Panc1 (cell line): ENCODE measurements around the gene LRRC59. TPM values are rescaled to one million over a fixed set of nuclear protein-coding genes. Genes with fewer than 3 reads are reported as not detected.

Experiments
- ATAC-seq: fragments of 200-7000 bp; cut with Tn5 transposase; 2 replicates; pipeline ENCODE4 v1.9.1; 2020; ENCODE audit warnings: mild to moderate bottlenecking, moderate library complexity
- BruUV-seq: library from RNA; stranded (reverse); fragments of 400-500 nt; replicated peaks from 2 replicates; lab custom pipeline; 2021; lab: Mats Ljungman, UMichigan
- CTCF ChIA-PET: fragments of 300-600 bp; sonication (Branson Sonifier 250); formaldehyde crosslinking; loops from one replicate; lab custom pipeline; 2022; ENCODE audit warnings: antibody characterized with exemption; lab: Charles Lee
- POLR2A ChIA-PET: fragments of 300-600 bp; sonication (Branson Sonifier 250); formaldehyde crosslinking; loops from one replicate; lab custom pipeline; 2022; ENCODE audit warnings: antibody characterized with exemption; lab: Charles Lee
- DNase-seq: peaks from one replicate; pipeline ENCODE4 v3.0.0-alpha.2; 2010; ENCODE audit warnings: low read depth, low spot score
- H3K27ac ChIP-seq: 2 replicates; pipeline ENCODE4 v1.5.1; 2011; ENCODE audit warnings: mild to moderate bottlenecking, low read length, inconsistent platforms
- H3K27me3 ChIP-seq: fragments of 200-500 bp; sonication (Bioruptor generic); 2 replicates; pipeline ENCODE4 v1.6.0; 2014; ENCODE audit warnings: low read length, inconsistent platforms; ENCODE audit not compliant: control insufficient read depth, insufficient read depth
- H3K36me3 ChIP-seq: fragments of 200-500 bp; sonication (Bioruptor generic); 2 replicates; pipeline ENCODE4 v1.5.1; 2014; ENCODE audit warnings: inconsistent platforms, mild to moderate bottlenecking, low read length, moderate library complexity; ENCODE audit not compliant: control insufficient read depth, insufficient read depth
- H3K4me1 ChIP-seq: 2 replicates; pipeline ENCODE4 v1.5.1; 2011; ENCODE audit warnings: inconsistent platforms, mild to moderate bottlenecking, low read length, moderate library complexity; ENCODE audit not compliant: control insufficient read depth, insufficient read depth
- H3K4me3 ChIP-seq, 2 experiments: 2 replicates each; pipeline ENCODE4 v1.5.1; 2011 to 2012; ENCODE audit warnings: low read depth in 2 of 2, low read length in 2 of 2, mild to moderate bottlenecking in 2 of 2, inconsistent platforms in 1 of 2, moderate library complexity in 1 of 2
- H3K9me3 ChIP-seq: fragments of 200-500 bp; sonication (Bioruptor generic); 2 replicates; pipeline ENCODE4 v1.5.1; 2014; ENCODE audit warnings: low read depth, mild to moderate bottlenecking, inconsistent platforms, low read length, moderate library complexity; ENCODE audit not compliant: control insufficient read depth, insufficient read depth
- POLR2AphosphoS5 ChIP-seq: IDR thresholded peaks from 2 replicates; pipeline ENCODE4 v1.6.1; 2012; ENCODE audit warnings: mild to moderate bottlenecking, low read depth, low read length, moderate library complexity
- TCF7L2 ChIP-seq: IDR thresholded peaks from 2 replicates; pipeline ENCODE4 v1.6.1; 2011; ENCODE audit warnings: mild to moderate bottlenecking, low read depth, low read length, inconsistent platforms
- in situ Hi-C: cut with HindIII; loops from 2 replicates; pipeline ENCODE4 v1.10.0; 2016; ENCODE audit warnings: low sequenced_read_pairs, low pct_unique_long_range_greater_than_20kb
- intact Hi-C: fragments of 100-400 bp; cut with micrococcal nuclease; formaldehyde crosslinking; loops from one replicate; pipeline ENCODE4 v1.10.0; 2022; ENCODE audit not compliant: unreplicated experiment
- total RNA-seq: library from RNA; stranded (reverse); gene quantifications from one replicate; pipeline ENCODE4 v1.2.1, GENCODE V29; 2021; ENCODE audit not compliant: unreplicated experiment
- TF ChIP-seq, protein P1 (sequence below), 2 experiments: IDR thresholded peaks; 2 replicates each; pipeline ENCODE4 v1.6.1; 2011 to 2012; ENCODE audit warnings: low read depth in 2 of 2, control low read depth in 1 of 2, low read length in 1 of 2, mild to moderate bottlenecking in 1 of 2, moderate library complexity in 1 of 2; ENCODE audit not compliant: insufficient read depth in 1 of 2

LRRC59 gene
- total RNA-seq, 1 experiment from 2014 or later, result 167 TPM

DNA sequence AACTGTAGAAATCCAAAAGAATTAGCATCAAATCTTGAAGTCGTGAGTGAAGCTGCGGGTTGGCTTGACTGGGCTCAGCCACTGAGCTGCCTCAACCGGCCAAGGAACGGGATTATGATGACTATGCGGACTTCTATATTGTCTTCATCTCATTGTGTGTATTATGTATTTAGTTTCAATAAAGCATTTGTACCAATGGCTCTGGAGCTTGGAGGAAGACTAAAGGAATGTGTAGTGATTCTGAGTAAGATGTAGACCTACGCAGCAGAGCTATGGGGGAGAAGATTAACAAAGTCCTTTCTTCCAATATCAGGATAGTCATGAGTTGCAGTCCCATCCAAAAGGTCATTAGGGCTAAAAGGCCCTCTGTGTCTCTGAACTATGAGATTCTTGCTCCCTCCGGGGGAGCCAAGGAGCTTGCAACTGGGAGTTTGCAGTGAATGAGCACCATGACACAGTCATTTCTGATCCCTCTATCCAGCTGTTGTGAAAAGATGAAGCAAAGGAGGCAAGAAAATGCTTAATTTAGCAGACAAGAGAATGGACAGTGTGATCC, 16.0 kb downstream of the LRRC59 start:
- DNase-seq (no peak), ATAC-seq (no peak)
- in situ Hi-C loops (no loop called here), intact Hi-C loops (no loop called here)
- no peak for TF ChIP-seq TCF7L2
- TF ChIP-seq, protein P1, sequence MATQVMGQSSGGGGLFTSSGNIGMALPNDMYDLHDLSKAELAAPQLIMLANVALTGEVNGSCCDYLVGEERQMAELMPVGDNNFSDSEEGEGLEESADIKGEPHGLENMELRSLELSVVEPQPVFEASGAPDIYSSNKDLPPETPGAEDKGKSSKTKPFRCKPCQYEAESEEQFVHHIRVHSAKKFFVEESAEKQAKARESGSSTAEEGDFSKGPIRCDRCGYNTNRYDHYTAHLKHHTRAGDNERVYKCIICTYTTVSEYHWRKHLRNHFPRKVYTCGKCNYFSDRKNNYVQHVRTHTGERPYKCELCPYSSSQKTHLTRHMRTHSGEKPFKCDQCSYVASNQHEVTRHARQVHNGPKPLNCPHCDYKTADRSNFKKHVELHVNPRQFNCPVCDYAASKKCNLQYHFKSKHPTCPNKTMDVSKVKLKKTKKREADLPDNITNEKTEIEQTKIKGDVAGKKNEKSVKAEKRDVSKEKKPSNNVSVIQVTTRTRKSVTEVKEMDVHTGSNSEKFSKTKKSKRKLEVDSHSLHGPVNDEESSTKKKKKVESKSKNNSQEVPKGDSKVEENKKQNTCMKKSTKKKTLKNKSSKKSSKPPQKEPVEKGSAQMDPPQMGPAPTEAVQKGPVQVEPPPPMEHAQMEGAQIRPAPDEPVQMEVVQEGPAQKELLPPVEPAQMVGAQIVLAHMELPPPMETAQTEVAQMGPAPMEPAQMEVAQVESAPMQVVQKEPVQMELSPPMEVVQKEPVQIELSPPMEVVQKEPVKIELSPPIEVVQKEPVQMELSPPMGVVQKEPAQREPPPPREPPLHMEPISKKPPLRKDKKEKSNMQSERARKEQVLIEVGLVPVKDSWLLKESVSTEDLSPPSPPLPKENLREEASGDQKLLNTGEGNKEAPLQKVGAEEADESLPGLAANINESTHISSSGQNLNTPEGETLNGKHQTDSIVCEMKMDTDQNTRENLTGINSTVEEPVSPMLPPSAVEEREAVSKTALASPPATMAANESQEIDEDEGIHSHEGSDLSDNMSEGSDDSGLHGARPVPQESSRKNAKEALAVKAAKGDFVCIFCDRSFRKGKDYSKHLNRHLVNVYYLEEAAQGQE (IDR thresholded peaks at IDR 0.05; ENCODE audit: insufficient read depth in 1 of 2, low read depth in 2 of 2, low read length in 1 of 2), result no peak
- 0 out of 2 replicates have a peak, but pooled peaks have one; percentile 13 for TF ChIP-seq POLR2AphosphoS5
- no peaks in the 10 kb centered on the region for H3K4me1 ChIP-seq
- POLR2A ChIA-PET, result interaction anchor here (0.5 to 0.9 kb wide), 2 partner anchors 10 to 19 kb away, joined by 3 to 4 read pairs; no protein-coding TSS in a partner anchor
- no peaks in the 10 kb centered on the region for H3K9me3 ChIP-seq
- CTCF ChIA-PET, result interaction anchor here (0.7 to 1.5 kb wide), 2 partner anchors 16 to 181 kb away, joined by 3 to 4 read pairs; partner anchors contain the start of gene LRRC59
- no peaks in the 10 kb centered on the region for H3K27me3 ChIP-seq
- BruUV-seq, result TSS peak; percentile 77
- H3K36me3 ChIP-seq, result peaks cover 24% of the 10 kb centered on the region
- no peak overlapping the region for H3K27ac ChIP-seq
- H3K4me3 ChIP-seq, result no peak overlapping the region

- no peak for TF ChIP-seq TCF7L2
- in situ Hi-C loops, result no loop called here
- H3K4me3 ChIP-seq, result no peak overlapping the region
- H3K36me3 ChIP-seq, result peaks cover 21% of the 10 kb centered on the region
- ATAC-seq (peak; percentile 44), DNase-seq (no peak)
- H3K9me3 ChIP-seq, result no peaks in the 10 kb centered on the region
- no peaks in the 10 kb centered on the region for H3K4me1 ChIP-seq
- H3K27ac ChIP-seq, result no peak overlapping the region
- no peaks in the 10 kb centered on the region for H3K27me3 ChIP-seq
- intact Hi-C loops, result no loop called here
- POLR2A ChIA-PET, result no interaction called here
- CTCF ChIA-PET, result interaction anchor here (1.5 kb wide), 1 partner anchor 17 kb away, joined by 3 read pairs; the partner anchor contains the start of gene LRRC59
- BruUV-seq, result no TSS peak
These were observed 16.7 kb downstream of the LRRC59 start for GRCh38 chr17:50380369-50381259.

DNA sequence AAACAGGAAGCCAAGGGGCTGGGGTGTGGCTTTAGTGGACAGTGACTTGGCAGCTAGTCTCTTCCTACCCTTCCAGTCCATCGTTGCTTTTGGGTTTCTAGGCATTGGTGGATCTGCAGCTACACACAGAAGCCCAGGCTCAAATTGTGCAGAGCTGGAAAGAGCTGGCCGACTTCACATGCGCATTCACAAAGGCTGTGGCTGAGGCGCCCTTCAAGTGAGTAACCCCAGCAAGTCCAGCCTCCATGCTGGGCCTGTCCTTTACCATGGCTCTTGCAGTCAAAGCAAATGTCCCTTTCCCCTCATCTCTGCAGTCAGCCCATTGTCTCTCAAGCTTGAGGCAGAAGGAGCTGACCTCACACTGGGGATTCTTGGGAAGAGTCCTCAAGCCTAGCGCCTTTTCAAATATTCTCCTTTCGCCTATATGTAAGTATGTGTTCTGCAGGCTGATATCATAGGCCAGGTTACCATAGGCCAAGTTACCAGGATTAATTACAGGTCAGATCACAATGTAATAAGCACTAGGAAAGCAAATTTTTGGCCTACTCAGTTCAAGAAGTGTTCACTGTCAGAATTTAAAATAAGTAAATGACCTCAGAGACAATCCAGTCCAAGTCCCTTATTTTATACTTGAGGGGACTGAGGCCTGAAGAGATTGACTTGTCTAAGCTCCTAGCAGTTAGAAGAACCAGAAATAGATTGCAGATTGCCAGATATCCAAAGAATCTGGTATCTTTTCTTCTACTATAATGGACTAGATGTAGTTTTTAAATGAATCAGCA, 17.8 kb downstream of the LRRC59 start:
- Histone ChIP-seq H3K36me3 (peaks cover 15% of the 10 kb centered on the region), H3K9me3 (no peaks in the 10 kb centered on the region), H3K4me1 (no peaks in the 10 kb centered on the region), H3K4me3 (no peak overlapping the region), H3K27ac (no peak overlapping the region), H3K27me3 (no peaks in the 10 kb centered on the region)
- no peak for TF ChIP-seq TCF7L2
- no TSS peak for BruUV-seq
- no peak for DNase-seq
- ATAC-seq, result no peak
- intact Hi-C loops (no loop called here), in situ Hi-C loops (no loop called here)
- CTCF ChIA-PET, result interaction anchor here (0.6 to 1.1 kb wide), 2 partner anchors 18 to 60 kb away, joined by 3 to 6 read pairs; partner anchors contain the start of gene LRRC59
- POLR2A ChIA-PET, result no interaction called here
